Dedifferentiated amniotic fluid mesenchymal stem cell (primary cell): ENCODE measurements around the gene CCDC33.
A peak's percentile ranks its signal among the peaks of the same experiment; 100 is the strongest.

Source experiments
- DNase-seq: peaks from one replicate; pipeline ENCODE4 v3.0.0-alpha.2; 2016; ENCODE audit errors: extremely low spot score

The CCDC33 gene

DNA sequence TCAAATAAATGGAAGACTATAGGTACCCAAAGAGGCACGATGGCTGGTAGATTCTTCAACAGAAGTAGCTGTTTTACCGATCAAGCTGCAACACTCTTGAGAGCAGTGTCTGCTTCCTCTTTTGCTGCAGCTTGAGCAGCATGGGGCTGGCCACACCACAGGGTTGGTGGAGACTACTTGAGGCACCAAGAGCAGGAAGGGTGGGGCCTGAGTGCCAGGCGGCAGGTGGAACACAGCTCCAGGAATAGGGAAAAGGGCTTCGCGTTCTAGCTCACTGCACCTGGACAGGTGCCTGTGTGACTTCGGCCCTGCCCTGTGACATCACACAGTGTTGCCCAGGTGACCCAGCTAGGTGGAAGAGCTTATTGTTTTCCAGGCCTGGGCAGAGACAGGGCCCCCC is at the start of gene CCDC33:
Gene CCDC33 (plus strand): TSS at position 365 of the 400 bp plus-strand sequence. CDS start 394 bp downstream, outside the sequence.
- DNase-seq, result no peak

DNA sequence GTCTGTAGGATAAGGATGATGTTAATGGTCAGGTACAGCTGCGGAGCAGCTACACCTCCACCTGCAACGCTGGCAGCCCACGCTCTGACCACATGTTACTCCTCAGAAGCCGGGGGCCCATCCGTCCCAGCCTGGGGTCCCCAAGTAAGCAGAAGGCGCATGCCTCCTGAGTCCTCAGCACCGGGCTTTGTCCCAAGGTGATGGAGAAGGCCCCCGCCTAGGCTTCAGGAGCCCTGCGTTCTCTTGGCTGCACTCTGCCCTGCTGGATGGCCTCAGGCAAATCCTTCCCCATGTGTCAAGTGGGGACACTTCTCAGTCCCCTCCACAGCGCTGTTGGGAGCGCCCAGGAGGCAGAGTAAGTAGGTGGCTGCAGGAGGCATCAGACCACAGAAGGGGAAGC is 47.9 kb upstream of the CCDC33 start:
- no peak for DNase-seq

GRCh38 chr15:74191798-74192197 is 44.3 kb upstream of the CCDC33 start:
- DNase-seq, result no peak

GRCh38 chr15:74192751-74193150 is 43.4 kb upstream of the CCDC33 start:
- no peak for DNase-seq

DNA sequence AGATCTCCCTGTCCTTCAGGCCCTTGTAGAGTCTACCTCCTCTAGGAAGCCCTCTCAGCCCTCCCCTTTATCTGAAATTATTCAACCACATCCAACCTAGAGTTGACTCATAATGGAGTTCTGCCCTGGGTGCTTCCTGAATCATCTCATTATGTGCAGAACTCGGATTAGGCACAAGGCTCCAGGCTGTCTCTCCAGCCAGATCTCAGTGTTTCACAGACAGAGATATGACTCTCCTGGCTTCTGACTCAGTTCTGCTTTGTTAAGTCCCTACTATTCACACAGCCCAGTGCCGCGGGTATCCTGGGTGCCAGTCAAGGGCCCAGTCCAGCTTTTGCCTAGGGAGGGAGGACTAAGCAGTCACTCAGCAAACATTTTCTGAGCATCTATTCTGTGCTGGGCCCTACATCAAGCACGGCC is 42.8 kb upstream of the CCDC33 start:
- DNase-seq, result peak; percentile 61

GRCh38 chr15:74193905-74194304 is 42.2 kb upstream of the CCDC33 start:
- no peak for DNase-seq

GRCh38 chr15:74194572-74195559 is 41.3 kb upstream of the CCDC33 start:
- DNase-seq, result no peak

DNA sequence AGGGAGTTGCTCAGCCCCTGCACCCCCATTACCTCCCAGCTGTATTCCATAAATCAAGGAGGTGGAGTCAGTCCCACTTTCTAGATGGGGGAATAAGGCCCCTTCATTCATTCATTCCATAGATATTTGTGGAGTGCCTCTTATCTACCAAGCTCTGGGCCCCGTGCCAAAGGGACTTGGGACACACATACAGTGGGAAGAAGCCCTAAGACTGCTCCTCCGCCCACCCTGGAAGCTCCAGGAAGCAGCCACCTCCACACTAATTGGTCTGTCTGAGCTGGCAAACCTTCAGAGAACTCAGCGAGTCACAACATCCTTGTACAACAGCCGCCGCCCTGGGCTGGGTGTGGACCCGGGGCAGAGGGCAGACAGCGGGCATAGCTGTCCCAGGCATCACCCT is 40.0 kb upstream of the CCDC33 start:
- peak; percentile 73 for DNase-seq

DNA sequence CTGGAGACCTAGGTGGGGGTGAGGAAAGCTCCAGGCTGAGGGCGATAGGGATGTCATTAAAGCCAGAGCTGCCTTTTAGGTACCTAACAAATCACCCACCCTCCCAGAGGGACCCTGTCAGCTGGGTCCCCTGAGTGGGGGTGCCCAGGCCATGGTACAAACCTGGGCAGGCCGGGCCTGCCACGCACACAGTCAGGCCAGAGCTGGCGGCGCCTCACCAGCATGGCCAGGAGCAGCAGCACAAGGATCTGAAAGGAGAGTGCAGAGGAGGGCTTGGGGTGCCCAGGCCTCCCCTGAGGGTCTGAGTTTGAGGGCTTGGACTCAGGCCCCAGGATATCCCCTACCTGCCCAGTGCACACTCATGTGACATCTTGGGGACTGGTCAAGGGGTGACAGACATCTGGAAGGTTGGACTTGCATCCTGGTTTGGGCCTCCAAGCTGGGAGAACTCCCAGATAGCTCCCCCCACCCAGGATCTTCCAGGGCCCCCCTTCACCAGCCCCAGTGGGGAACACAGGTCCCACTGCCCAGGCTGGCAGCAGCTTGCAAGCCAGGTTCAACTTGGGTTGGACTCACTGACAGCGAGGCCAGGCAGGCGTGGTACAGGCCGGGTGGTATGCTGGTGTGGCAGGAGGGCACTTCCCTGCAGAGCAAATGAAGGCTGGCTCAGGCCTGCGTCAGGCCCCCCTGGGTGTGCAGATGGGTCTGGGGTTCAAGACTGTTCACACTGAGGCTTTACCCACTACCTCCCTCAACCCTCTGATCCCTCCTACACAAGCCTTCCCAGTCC is 38.8 kb upstream of the CCDC33 start:
- DNase-seq, result no peak

DNA sequence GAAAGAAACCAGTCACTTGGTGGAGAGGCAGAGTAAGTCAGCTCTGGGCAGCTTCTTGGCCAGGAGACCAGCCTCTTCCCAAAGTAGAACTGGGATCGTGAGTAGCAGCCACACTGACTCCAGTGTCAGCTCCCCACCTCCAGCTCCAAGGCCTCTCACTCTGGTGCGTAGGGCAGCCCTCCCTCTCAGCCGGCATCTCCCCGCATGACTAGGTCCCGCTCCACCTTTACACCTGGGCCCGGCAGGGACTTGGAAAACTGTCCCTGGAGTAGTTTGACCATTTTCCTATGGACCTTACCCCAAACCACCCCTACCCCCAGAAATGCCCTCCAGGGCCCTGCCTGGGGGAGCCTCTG is 36.9 kb upstream of the CCDC33 start:
- DNase-seq, result no peak

DNA sequence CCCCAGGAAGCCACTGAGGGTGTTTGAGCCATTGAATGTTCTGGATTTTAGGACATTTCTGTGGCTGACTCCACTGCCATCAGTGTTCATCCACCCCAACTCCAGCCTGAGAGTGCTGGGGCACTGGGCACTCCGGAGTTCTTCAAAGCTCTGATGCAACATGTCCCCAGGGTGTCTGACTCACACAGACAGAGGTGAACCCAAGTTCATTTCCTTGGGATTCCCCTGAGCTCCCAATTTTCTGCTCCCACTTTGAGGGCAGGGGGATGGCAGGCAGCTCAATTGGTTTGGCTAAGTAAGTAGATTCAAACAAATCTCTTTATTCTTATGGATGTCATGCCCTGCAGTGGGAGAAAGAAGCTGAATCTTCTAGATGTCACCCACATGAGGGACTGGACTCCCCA is 35.7 kb upstream of the CCDC33 start:
- peak; percentile 85 for DNase-seq

DNA sequence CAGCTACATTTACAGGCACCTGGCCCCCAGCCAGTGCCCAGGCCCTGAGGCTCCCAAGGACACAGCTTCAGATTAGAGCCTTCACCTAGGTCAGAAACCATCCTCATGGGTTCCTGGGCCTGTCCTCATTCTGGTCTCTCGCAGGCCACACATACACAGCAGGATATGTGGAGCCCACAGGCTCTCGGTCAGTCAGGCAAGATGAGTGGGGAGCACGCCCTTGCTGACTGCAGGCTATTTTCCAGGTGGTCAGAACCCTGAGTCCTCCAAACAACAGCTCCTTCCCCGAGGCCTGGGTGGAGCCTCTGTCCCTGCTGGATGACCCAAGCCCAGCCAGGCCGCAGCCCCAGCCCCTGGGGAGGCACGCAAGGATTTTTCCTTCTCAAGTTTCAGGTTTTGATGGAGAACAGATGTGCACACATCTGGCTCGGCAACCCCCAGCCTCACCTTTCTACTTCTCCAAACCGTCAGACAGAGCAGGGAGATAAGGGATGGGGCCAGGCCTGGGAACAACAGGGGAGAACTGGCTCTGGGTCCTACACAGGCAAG is 35.2 kb upstream of the CCDC33 start:
- DNase-seq, result peak; percentile 26

DNA sequence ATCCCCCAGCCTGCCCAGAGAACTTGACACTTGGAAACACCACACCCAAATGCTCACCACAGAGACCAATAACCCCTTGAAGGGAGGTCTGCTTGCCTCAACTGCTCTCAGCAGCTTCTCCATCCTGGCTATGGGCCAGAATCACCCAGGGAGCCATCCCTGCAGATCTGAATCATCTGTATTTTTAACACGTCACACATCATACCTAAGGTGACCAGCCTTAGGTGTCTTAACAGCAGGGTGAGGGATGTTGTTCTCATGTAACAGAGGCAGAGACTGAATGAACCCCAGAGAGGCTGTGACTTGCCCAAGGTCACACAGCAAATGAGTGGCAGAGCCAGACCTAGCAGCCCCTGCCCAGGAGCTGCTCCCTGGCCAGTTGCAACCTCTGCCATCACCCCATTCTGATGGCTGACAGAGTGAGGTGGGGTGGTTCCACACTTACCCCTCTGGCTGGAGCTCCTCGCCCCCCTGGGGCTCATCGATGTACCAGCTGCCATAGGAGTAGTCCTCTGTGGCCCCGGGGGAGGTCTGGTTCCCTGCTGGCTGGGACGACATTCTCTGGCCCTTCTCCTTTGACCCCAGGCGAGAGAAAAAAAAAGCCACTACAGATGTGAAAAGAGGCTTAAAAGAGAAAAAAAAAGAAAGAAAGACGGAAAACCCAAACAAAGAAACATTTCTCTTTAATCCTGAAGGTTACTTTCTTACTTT is 34.3 kb upstream of the CCDC33 start:
- no peak for DNase-seq

DNA sequence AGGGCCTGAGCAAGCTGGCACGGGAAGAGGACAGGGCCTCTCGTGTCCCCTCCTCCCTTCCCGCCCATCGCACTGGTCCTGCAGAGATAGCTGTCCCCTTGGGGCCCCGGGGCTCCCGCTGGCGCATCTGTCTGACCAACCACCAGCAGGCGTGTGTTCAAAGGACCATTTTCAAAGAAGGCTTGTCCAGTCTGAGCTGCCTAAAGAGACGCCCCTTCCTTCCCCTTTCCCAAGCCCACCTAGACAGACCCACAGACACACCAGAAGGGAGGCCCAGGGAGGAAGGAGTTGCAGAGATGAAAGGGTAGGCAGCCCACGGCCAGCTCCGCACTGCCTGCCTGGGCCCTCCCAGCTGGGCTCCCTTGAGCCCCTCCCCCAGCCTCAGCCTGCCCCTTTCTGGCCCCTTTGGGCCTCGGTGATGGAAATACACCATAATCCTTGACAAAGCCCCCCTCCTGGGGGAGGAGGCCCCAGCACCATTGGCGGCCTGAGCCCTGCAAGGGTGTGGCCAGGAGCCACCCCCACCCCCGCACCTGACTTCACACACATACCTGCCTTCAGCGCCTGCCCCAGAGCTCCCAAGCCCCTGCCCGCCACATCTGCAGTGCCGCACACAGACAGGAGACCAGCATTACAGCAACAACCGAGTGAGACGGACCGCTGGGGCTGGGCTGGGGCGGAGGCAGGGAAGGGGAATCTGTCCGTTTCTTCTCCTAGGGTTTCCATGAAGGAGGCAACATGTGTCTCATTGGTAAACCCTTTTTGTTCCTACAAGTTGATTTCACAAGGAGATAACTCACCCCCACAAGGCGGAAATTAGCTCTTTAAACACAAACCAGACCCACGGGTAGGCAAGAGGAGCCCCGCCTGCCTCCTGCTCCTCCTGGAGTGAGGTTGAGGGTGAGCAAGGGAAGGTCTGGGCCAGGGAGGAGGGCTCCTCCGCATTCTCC is 33.4 kb upstream of the CCDC33 start, which contains the start of gene STRA6:
Gene STRA6 (minus strand): TSS at position 336 of the 950 bp plus-strand sequence. CDS start 520 bp downstream, outside the sequence.
- no peak for DNase-seq

DNA sequence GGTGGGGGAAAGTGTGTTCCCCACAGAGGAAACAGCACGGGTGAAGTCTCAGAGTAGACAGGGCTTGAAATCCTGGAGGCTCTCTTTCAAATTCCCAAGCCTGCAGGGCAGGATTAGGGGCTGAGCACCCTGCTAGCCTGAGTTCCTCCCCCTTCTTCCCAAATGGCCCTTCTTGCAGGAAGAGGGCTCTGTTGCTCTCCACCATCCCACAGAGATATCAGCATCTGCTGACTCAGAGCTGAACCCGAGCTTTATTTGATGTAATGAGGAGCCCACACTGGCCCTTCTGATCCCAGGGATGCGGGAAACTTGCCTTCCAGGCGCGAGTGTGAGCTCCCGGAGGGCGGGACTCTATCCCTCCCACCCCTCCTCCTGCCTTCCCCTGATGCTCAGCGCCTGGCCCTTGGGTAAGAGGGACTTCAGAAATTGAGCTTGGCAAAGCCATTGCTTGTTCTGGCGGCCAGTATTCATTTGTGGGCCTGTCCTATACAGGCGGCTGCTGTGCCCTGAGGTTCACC is 32.2 kb upstream of the CCDC33 start:
- DNase-seq, result peak; percentile 57

GRCh38 chr15:74205582-74205947 is 30.6 kb upstream of the CCDC33 start:
- DNase-seq, result no peak

DNA sequence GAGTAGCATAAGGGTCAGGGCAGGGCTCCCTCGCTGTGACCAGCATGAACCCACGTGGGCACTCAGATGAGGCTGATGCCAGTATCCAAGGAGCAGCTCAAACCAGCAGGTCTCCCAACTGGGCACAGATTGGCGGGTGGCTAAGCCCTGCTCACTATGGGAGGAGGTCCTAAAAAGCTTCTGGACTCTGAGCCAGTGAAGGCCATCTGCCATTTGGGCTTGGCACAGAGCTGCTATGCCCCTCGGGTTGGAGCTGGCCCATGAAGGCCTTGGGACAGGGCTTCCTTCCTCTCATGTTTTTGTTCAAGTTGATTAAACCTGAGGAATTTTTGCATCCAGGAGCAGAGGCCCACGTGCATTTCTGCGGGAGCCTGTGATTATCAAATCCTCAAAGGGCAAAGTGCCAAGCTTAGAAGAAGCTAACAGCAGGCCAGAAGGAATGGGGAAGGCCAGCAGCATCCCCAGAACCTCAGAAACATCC is 29.3 kb upstream of the CCDC33 start:
- peak; percentile 63 for DNase-seq

GRCh38 chr15:74207652-74208440 is 28.3 kb upstream of the CCDC33 start:
- DNase-seq, result no peak

DNA sequence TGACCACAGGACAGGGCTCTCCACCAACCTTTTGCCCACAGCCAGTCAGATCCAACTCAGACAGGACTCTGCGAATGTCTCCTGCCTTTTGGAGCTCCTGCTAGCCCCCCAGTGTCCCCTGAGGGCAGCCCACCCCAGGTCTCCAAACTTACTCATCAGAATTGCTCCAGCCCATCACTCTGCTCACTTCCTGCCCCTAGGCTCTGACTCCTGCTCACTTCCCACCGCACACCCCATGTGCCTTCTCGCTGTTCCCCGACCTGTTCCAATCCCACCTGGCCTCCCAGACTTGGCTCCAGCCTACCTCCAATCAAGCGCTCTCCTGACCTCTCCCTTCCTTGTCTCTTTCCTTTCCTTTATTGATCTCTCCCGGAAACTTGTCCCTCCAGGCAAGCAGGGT is 27.6 kb upstream of the CCDC33 start:
- no peak for DNase-seq
